GM18499 (cell line): ENCODE data around the gene TMEM184A.

Experiments
- ATAC-seq: cut with Tn5 transposase; IDR thresholded peaks from one replicate; pipeline ENCODE4 v1.9.1; 2021; ENCODE audit warnings: moderate number of reproducible peaks; ENCODE audit not compliant: insufficient read depth, unreplicated experiment

Gene TMEM184A

DNA sequence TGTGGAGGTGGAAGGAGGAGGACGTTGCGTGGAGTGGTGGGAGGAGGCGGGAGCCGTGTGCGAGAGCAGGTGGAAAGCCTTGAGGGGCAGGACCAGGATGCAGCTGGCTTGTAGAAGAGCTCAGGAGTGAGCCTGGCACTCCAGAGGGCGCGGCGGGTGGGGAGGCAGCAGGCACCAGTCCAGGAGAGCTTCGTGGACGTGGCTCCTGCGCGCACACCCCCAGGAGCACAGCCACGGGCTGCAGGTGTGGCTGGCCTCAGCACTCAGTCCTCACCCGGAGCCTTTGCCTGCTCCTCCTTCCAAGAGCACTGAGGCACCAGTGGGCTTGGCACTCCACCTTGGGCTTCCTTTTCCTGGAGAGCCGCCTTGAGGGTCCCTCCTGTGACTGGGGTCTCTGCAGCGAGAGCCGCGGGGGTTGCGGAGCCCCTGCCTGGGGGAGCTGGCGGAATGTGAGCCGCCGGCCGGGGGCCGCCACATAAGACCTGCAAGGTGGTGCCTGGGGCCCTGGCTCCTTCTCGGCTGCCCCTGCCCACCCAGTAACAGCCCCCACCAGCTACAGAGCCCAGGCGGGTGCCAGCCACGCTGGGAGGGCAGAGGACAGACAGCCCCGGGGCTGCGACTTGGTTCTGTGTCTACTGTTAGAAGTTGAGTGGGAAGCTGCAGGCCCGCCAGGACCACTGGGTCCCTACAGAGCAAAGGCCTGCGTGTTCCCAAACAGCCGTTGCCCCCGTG is 14.4 kb downstream of the TMEM184A start:
- no peak for ATAC-seq

DNA sequence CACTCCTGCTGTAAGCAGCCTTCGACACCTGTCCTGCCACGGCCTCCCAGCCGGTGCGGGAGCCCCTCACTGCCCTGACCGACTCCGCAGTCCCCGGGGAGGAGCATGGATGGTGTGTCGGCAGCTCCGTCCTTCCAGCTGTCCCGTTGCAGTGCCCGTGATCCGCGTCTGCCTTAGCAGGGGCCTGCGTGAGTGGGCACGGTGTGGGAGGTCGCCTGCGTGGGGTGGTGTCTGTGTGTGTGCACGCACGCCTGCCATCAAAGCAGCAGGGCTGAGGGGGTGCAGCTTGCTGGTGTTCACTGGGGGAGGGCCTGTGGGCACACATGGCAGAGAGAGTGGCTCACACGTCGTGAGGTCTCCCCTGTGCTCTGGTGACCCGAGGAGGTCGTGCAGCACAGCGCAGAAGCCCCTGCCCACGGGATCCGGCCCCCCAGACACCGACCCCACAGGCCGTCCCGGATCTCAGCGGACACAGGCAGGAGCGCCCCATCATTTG is 15.2 kb downstream of the TMEM184A start:
- ATAC-seq: no peak

DNA sequence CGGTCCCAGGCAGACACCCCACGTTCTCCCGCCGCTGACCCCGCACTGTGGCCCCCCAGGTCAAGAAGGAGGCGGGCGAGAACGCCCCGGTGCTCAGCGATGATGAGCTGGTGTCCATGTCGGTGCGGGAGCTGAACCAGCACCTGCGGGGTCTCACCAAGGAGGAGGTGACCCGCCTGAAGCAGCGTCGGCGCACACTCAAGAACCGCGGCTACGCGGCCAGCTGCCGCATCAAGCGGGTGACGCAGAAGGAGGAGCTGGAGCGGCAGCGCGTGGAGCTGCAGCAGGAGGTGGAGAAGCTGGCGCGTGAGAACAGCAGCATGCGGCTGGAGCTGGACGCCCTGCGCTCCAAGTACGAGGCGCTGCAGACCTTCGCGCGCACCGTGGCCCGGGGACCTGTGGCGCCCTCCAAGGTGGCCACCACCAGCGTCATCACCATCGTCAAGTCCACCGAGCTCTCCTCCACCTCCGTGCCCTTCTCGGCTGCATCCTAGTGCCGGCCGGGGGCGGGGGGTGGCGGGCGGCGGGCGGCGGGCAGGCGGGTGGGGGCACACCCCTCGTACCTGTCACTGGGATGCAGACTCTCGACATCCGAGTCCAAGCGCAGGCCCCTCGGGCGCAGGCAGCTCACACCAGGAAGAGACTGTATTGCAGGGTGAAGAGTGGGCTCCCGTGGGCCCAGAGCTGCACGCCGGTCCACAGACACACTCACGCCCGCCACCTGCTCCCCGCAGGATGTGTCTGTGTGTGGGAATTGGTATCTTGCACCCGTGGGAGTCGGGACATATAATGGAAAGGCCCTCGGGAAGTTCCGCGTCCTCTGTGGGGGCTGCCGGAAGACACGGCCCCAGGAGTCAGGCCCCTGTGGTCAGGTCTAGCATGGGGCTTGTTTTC is 15.9 kb downstream of the TMEM184A start:
- no peak for ATAC-seq

DNA sequence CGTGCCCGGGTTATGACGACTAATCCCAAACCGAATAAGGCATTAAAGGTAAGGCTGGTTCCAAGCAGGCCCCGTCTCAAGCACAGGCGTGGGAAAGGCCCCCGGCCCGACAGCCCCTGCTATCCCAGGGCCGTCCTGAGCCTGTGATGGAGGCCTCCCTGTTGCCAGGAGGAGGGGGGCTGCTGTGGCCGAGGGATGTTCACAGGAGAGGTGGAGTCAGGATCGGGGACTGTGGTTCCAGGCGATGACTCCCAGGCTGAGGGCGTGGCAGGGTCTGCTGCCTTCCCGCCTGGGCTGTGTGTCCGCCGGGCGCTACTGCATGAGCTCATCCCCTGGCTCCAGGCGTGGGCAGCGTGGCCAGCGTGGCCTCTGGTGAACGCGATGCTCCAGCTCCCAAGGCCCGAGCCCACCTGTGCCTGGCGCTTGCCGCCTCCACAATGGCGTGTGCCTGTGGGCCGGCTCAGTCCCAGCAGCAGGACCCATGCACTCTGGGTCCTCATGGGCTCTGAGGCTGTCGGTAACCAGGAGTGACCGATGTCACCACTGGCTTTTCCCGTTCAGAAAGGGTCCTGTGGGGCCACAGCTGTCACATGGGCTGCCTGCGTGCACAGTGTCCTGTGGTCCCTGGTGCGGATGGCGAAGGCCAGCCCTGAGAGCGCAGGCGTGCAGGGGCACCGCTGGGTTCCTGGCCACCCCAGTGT is 16.7 kb downstream of the TMEM184A start:
- ATAC-seq: no peak

DNA sequence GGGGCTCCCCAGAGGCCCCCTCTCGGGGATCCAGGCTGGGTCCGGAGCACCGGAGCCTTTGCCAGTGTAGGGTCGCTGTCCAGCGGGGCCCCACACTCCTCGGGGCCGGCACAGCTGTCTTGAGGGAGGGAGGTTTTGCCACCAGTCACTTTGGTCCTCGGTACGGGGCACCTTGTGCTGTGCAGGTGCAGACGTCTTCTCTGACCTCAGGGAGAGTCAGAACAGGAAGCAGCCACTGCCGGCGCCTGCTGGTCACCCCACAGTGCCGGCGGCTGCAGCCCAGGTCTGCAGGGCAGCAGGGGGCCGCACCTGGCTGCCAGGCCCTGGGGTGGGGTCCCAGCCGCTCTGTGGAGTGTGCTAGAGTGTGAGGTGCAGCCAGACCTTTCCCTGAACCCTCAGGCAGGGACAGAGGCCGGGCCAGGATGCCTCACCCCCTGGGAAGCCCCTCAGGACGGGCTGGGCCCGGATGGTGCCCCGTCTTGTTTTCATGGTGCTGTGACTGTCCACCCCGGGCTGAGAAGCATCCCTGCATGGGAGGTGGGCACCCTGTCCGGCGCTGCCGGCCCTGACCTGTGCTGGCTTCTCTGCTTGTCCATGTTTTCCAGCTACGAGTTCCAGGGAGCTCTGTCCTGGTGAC is 17.3 kb downstream of the TMEM184A start:
- ATAC-seq: no peak

DNA sequence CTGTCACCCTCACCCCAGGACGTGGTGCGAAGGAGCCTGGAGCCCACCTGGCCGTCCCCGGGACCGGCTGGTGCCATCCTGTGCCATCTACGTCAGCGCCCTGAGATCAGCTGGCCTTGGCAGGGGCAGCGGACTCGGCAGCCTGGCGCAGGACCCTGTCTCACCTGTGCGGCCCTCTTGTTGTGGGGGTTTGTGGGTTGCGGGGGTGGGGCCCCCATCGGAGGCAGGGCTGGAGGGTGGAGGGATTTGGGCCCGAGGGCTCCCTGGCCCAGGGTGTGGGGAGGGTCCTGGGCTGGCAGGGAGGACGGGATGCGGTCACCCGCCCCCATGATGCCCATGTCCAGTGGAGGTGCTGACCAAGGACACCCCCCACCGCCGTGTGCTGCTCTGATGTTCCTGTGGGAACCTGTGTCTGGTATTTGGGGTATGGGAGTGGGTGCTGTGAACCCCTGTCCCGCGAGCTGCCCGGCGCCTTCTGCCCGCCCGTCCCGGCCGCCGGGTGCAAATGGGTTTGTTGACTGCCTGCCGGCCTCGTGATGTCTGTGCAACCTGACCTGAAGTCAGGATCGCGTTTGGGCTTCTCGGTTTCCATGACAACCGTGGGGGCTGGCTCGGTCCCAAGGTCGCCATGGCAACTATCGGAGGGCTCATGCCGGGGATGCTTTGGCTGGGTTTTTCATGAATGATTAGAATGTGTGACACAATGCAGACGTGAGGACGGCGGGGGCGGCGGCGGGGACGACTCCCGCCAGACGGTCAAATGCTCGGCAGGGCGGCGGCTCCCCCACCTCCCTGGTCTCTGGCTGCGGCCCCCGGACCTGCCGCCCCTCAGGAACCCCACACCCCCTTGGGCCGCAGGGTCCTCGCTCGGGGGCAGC is 18.2 kb downstream of the TMEM184A start:
- no peak for ATAC-seq

DNA sequence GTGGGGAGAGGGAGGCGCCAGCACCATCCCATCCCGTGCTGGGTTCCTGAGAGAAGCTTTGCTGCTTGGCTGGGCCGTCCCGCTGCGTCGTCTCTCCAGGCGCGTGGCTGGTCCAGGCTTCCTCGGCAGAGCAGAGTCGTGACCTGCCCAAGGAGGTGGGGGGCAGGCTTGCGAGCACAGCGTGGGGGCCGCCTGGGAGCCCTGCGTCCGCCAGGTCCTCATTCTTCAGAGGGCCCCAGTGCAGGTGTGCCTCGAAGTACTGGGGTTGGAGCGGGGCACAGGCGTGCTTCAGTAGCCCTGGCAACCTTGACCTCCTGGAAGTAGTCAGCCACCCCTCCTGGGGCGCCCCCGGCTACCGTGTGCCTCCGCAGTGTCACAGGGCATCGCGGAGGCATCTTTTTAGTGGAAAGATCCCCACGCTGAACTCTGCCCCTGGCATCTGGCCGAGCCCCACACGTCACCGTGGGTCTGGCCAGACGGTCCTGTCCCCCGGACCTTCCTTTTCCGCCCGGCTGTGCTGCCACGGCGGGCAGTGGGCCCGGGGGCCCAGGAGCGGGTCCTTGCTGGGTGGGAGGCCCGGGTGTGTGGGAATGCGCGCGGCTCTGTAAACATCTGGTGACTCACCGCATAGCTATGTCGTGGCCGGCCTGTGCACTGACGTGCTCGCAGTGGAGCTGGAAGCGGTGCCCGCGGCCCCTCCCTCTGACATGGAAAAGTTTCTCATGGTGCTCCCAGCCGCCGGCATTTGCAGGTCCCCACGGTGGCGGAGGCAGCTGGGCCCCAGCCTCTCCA is 19.1 kb downstream of the TMEM184A start:
- ATAC-seq: no peak

DNA sequence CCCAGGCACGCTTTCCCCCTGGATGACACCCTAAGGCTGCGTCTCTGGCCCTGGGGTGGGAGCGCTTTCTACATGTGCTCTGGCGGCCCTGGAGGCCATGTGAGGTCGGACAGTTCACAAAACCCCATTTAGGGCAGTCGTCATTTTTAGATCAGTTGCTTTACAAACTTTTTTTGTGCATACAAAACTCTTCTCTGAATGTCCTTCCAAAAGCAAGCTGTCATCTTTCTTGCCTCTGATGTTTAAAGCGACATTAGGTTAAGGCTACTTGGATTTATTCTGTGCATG is 19.6 kb downstream of the TMEM184A start:
- no peak for ATAC-seq

DNA sequence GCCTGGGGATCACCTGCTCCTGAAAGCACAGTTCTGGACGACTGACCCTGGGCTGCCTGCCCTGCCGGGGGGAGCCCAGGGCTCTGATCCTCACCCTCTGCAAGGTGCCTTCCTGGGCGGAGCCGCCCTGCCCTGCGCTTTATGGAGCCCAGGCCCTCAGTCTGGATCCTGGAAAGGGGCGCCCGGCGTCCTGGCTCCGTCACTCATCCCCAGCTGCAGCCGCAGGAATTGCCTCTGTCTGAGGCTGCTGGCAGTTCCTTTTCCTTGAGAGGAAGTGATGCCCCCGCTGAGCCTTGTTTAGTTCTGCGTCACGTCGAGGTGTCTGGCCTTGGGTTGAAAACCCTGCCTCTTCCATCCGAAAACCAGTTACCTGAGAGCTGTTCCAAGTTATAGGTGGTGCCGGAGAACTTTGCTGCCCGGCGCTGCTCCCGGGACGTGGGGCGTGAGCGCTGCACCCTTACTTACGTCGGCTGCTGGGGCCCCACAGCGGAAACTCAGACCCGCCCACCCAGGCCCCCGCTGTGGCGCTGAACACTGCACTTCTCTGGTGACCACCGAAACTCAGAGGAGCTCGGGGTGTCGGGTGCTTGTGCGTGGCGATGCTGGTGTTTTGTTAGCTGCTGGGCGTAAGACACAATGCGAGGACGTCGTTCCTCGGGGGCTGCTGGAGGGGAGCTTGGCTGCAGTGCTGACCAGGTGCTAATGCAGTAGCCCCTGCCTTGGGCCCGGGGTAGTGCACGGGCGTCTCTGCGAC is 20.1 kb downstream of the TMEM184A start:
- ATAC-seq: no peak

DNA sequence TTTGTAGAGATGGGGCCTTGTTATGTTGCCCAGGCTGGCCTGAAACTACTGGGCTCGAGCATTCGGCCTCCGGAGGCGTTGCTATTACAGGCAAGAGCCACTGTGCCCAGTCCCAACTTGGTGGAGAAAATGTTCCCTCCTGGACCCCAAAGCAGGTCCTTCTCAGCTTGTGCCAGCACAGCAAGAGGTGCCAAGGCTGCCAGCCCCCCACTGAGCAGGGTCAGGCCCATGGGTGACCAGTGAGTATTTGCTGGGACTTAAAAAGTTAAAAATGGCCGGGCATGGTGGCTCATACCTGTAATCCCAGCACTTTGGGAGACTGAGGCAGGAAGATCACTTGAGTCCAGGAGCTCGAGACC is 20.9 kb downstream of the TMEM184A start:
- ATAC-seq: no peak

DNA sequence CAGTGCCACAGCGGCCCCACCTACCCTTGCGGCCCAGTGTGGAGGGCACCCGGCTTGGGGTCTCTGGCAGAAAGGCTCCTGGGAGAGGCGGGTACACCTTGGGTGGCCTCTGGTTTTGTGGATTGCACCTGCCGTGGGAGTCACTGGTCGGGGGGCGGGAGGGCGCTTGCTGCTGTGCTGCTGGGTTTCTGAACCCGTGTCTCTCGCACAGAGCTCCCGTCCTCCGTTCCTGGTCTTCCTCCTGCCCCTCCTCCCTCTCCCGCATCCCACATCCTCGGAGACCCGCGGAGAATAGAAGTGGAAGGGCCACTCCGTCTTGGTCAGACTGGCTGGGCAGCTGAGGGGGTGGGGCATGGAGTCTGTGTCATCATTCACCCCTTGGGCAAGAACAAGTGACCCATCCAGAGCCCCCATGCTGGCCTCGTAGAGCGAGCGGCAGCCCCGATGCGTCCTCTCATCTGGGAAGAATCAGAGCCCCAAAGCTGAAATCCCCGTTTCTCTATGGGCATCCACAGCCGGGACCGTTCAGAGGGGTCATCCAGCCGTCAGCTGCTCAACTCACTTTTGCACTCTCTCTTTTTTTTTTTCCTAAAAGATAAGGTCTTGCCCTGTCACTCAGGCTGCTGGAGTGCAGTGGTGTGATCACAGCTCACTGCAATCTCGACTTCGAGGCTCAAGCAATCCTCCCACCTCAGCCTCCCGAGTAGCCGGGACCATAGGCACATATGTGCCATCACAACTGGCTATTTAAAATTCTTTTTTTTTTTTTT is 21.5 kb downstream of the TMEM184A start:
- no peak for ATAC-seq

DNA sequence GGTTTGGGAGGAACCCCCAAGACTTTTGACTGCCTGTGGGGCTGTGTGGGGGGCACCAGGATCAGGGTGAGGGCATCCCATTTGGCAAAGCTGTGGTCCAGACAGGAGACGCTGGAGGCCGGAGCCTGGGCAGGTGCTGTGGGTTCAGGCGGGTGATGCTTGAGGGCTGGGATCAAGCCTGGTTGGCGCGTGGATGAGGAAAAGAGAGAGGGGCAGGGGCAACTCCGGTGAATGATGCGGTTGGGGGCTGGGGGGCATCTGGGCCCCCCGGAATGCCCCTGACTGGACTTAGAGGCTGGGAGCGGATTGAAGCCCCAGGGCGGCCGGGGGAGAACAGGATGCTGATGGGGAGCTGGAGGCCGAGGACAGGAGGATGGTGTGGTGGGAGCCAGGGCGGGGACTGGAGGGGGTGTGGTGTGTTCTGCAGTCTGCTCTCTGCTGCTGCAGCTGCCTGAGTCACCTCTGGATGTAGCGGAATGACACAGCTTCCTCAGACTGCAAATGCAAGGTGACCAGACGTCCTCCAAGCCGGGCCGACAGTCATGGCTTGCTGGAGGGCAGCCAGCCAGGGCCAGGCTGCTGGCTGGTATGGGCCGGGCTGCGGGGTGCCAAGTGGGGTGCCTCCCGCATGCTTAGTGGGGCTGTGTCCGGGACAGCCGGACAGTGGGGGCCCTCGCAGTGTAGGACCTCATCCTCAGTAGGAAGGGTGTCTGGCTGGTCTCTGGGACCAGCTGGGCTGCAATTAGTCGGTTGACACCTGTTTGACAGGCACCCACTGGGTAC is 22.3 kb downstream of the TMEM184A start:
- ATAC-seq: no peak

DNA sequence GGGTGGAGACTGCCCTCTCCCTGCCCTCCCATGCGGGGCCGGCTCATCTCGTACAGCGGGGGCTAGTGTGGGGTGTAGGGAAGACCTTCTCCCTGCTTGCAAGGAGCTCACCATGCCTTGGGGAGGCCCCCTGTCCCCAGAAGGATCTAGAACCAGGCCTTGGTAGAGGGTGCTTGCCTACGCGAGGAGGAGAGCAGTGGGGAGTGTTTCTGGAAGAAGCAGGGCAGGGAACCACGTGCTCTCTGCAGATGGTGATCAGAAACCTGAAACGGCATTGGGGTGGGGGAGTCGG is 22.8 kb downstream of the TMEM184A start:
- no peak for ATAC-seq

DNA sequence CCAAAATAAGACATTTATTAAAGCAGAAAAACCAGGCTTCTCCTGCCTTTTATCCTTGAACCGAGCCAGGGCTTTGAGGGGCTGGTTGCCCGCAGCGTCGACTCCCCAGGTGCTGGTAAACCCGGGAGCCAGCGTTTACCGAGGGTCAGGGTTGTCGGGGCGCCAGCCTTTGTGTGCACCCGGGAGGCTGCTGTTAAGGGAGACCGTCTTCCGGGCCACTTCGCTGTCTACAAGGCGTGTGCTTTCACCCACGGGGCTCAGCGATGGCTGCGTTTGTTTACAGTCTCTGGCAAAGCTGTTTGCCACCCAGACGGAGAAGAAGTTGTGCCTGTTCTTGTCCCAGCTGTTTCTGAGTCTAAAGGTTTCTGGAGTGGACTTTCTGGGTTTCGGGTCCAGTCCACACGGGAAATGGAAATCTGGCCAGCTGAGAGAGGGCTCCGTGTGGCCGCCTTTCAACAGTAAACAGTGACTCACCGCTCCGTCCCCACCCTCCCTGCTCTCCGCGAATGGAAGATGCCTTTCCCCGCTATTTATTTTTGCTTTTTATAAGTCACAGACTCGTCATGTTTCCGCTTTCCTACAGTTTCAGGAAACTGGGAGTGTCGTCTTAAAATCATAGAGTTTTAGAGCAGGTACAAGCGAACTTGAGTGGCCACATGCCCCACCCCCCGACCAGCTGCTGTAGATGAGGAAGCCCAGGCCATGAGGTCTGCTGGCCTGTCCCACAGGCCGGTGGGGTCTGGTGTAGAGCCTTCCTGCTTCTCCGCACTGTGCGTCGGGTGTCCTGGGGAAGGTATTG is 23.4 kb downstream of the TMEM184A start:
- ATAC-seq: no peak

DNA sequence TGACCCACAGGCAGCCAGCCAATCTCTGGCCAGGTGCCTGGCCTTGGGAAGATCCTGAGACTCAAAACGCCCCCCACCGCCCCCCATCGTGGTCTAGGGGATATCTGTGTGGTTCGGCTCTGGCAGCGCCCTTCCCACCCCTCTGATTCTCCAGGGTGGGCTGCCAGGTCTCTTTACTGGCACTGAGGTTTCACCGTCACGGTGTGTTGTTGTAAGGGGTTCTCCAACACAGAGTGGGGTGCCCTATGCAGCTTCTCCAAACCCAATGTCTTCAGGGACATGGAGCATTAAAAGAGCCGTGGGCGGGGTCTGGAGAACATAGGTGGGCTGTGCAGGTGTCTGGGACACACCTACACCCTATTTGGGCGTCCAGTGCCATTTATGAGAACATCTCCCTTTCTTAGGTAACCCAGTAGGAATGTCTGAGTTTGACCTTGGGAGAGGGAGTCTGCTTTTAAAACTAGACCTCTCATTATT is 24.0 kb downstream of the TMEM184A start:
- ATAC-seq: no peak
